PFSK-1 (cell line): ENCODE results near the gene MIPOL1.

Experiments used
- FOXP2 ChIP-seq: optimal IDR thresholded peaks from 2 replicates; pipeline ENCODE3; 2011; ENCODE audit warnings: borderline replicate concordance, control low read depth, inconsistent platforms; ENCODE audit not compliant: insufficient read depth; ENCODE audit errors: extremely low read length, extremely low read depth
- POLR2AphosphoS5 ChIP-seq: IDR thresholded peaks from 2 replicates; pipeline ENCODE4 v1.6.1; 2012; ENCODE audit warnings: low read depth, mild to moderate bottlenecking, control low read depth, low read length, moderate library complexity
- REST ChIP-seq, 2 experiments: IDR thresholded peaks; 2 replicates each; pipeline versions ENCODE4 v1.6.1 to v1.8.0; 2011 to 2012; ENCODE audit warnings: low read depth in 2 of 2, low read length in 2 of 2, control low read depth in 1 of 2, inconsistent platforms in 1 of 2, mild to moderate bottlenecking in 1 of 2, moderate library complexity in 1 of 2; ENCODE audit not compliant: insufficient read depth in 1 of 2
- SIN3A ChIP-seq: IDR thresholded peaks from 2 replicates; pipeline ENCODE4 v1.6.1; 2012; ENCODE audit warnings: mild to moderate bottlenecking, low read length, moderate library complexity, borderline replicate concordance; ENCODE audit not compliant: insufficient read depth
- TAF1 ChIP-seq: IDR thresholded peaks from 2 replicates; pipeline ENCODE4 v1.6.1; 2012; ENCODE audit warnings: low read length, control low read depth, borderline replicate concordance; ENCODE audit not compliant: insufficient read depth

Gene MIPOL1

GRCh38 chr14:37428954-37429353, 231.2 kb downstream of the MIPOL1 start:
- TF ChIP-seq REST (IDR thresholded peaks at IDR 0.05; ENCODE audit: insufficient read depth in 1 of 2, low read depth in 2 of 2, low read length in 2 of 2) (no peak), SIN3A (no peak), TAF1 (no peak), POLR2AphosphoS5 (no peak), FOXP2 (no peak)

- TF ChIP-seq REST (IDR thresholded peaks at IDR 0.05; ENCODE audit: insufficient read depth in 1 of 2, low read depth in 2 of 2, low read length in 2 of 2) (no peak), FOXP2 (no peak), SIN3A (no peak), TAF1 (no peak), POLR2AphosphoS5 (no peak)
These were observed 231.9 kb downstream of the MIPOL1 start for GRCh38 chr14:37429618-37430017.

- TF ChIP-seq TAF1 (no peak), POLR2AphosphoS5 (no peak)
These were observed 237.1 kb downstream of the MIPOL1 start for GRCh38 chr14:37434867-37435266.

GRCh38 chr14:37436519-37436918, 238.8 kb downstream of the MIPOL1 start:
- TF ChIP-seq SIN3A (no peak), TAF1 (no peak), REST (IDR thresholded peaks at IDR 0.05; ENCODE audit: insufficient read depth in 1 of 2, low read depth in 2 of 2, low read length in 2 of 2) (no peak), POLR2AphosphoS5 (no peak), FOXP2 (no peak)

- no peak for TF ChIP-seq POLR2AphosphoS5
- no peak for TF ChIP-seq FOXP2
- TF ChIP-seq SIN3A: no peak
- TF ChIP-seq TAF1: no peak
- TF ChIP-seq REST (IDR thresholded peaks at IDR 0.05; ENCODE audit: insufficient read depth in 1 of 2, low read depth in 2 of 2, low read length in 2 of 2): no peak
These were observed 239.8 kb downstream of the MIPOL1 start for GRCh38 chr14:37437490-37437889.

GRCh38 chr14:37438444-37438843, 240.7 kb downstream of the MIPOL1 start:
- no peak for TF ChIP-seq FOXP2
- no peak for TF ChIP-seq TAF1
- TF ChIP-seq SIN3A: no peak
